BLaER1 treated with 17β-estradiol and CSF1 and Interleukin-3, amounts not matched to agents 10 nM and 100 nM (cell line): ENCODE data around the gene KDSR.

Source experiments
- H3K27ac ChIP-seq, 11 experiments: shearing (Covaris generic); formaldehyde crosslinking; 2 replicates each; pipeline ENCODE4 v1.8.1; 2022
- H3K27me3 ChIP-seq, 11 experiments: shearing (Covaris generic); formaldehyde crosslinking; 2 replicates each; pipeline ENCODE4 v1.8.1; 2022
- H3K36me3 ChIP-seq, 11 experiments: shearing (Covaris generic); formaldehyde crosslinking; 2 replicates each; pipeline ENCODE4 v1.8.1; 2022
- H3K4me1 ChIP-seq, 10 experiments: shearing (Covaris generic); formaldehyde crosslinking; 2 replicates each; pipeline ENCODE4 v1.8.1; 2022
- H3K4me2 ChIP-seq, 11 experiments: shearing (Covaris generic); formaldehyde crosslinking; 2 replicates each; pipeline ENCODE4 v1.8.1; 2022
- H3K4me3 ChIP-seq, 10 experiments: shearing (Covaris generic); formaldehyde crosslinking; 2 replicates each; pipeline ENCODE4 v1.8.1; 2022
- H3K9ac ChIP-seq, 11 experiments: shearing (Covaris generic); formaldehyde crosslinking; 2 replicates each; pipeline ENCODE4 v1.8.1; 2022
- H3K9me3 ChIP-seq, 11 experiments: shearing (Covaris generic); formaldehyde crosslinking; replicated peaks in 1 of 11; 2 replicates each; pipeline ENCODE4 v1.8.1; 2022
- H4K20me1 ChIP-seq, 11 experiments: shearing (Covaris generic); formaldehyde crosslinking; 2 replicates each; pipeline ENCODE4 v1.8.1; 2022
- Cebpa-rat ChIP-seq, 11 experiments: shearing (Covaris generic); IDR thresholded peaks; 2 replicates each; pipeline ENCODE4 v1.8.1; 2022

The KDSR gene

GRCh38 chr18:63283305-63284094 is 83.5 kb downstream of the KDSR start:
- H3K4me3 ChIP-seq = no peak overlapping the region
- H3K9me3 ChIP-seq = peaks cover 0 to 9% (median 0%) of the 10 kb centered on the region in 11 experiments; a peak in 5 of 22 replicates
- H3K27me3 ChIP-seq = no peaks in the 10 kb centered on the region
- H3K27ac ChIP-seq = no peak overlapping the region
- H3K4me1 ChIP-seq = peaks cover 11 to 29% (median 25%) of the 10 kb centered on the region in 10 experiments; a peak in 18 of 20 replicates
- no peak for TF ChIP-seq Cebpa-rat (IDR thresholded peaks at IDR 0.05)
- H3K9ac ChIP-seq = no peak overlapping the region
- peaks cover 0 to 70% (median 43%) of the 10 kb centered on the region in 11 experiments; a peak in 12 of 22 replicates for H4K20me1 ChIP-seq
- peaks cover 0 to 100% (median 82%) of the 10 kb centered on the region in 11 experiments; a peak in 16 of 22 replicates for H3K36me3 ChIP-seq
- no peak overlapping the region for H3K4me2 ChIP-seq

GRCh38 chr18:63282793-63283192 is 84.2 kb downstream of the KDSR start:
- H3K4me2 ChIP-seq = no peak overlapping the region
- H3K27me3 ChIP-seq = no peaks in the 10 kb centered on the region
- peaks cover 0 to 100% (median 80%) of the 10 kb centered on the region in 11 experiments; a peak in 16 of 22 replicates for H3K36me3 ChIP-seq
- H4K20me1 ChIP-seq = peaks cover 0 to 63% (median 40%) of the 10 kb centered on the region in 11 experiments; a peak in 12 of 22 replicates
- H3K4me3 ChIP-seq = no peak overlapping the region
- H3K9me3 ChIP-seq = peaks cover 0 to 9% (median 0%) of the 10 kb centered on the region in 11 experiments; a peak in 6 of 22 replicates
- peaks cover 8 to 32% (median 24%) of the 10 kb centered on the region in 10 experiments; a peak in 18 of 20 replicates for H3K4me1 ChIP-seq
- TF ChIP-seq Cebpa-rat (IDR thresholded peaks at IDR 0.05) = no peak
- H3K9ac ChIP-seq = no peak overlapping the region
- no peak overlapping the region for H3K27ac ChIP-seq
